GM23338 (cell line): ENCODE results near the gene DNAI2. TPM values are rescaled to one million over a fixed set of nuclear protein-coding genes. Genes with fewer than 3 reads are reported as not detected.

Source experiments
- CREB1 ChIP-seq: fragments of 250-450 bp; sonication (Bioruptor Pico); IDR thresholded peaks from 2 replicates; pipeline ENCODE4 v1.5.0; 2020; ENCODE audit warnings: low read depth, mild to moderate bottlenecking, moderate library complexity
- EZH2 ChIP-seq: fragments of 200-600 bp; sonication (generic); IDR thresholded peaks from one replicate; pipeline ENCODE4 v1.8.0; 2017; ENCODE audit warnings: antibody characterized with exemption, mild to moderate bottlenecking, low read depth; ENCODE audit not compliant: unreplicated experiment
- EZH2phosphoT487 ChIP-seq: fragments of 200-600 bp; sonication (generic); IDR thresholded peaks from one replicate; pipeline ENCODE4 v1.8.1; 2018; ENCODE audit warnings: antibody characterized with exemption; ENCODE audit not compliant: unreplicated experiment
- JUNB ChIP-seq: IDR thresholded peaks from one replicate; pipeline ENCODE4 v1.6.1; 2016; ENCODE audit warnings: antibody characterized with exemption; ENCODE audit not compliant: unreplicated experiment
- POLR2AphosphoS5 ChIP-seq: IDR thresholded peaks from 2 replicates; pipeline ENCODE4 v1.6.1; 2016; ENCODE audit warnings: antibody characterized with exemption, low read depth
- REST ChIP-seq: IDR thresholded peaks from one replicate; pipeline ENCODE4 v1.6.1; 2018; ENCODE audit warnings: antibody characterized with exemption; ENCODE audit not compliant: unreplicated experiment
- STAT1 ChIP-seq: IDR thresholded peaks from one replicate; pipeline ENCODE4 v1.6.1; 2016; ENCODE audit warnings: antibody characterized with exemption; ENCODE audit not compliant: unreplicated experiment
- ZNF114 ChIP-seq: fragments of 250-450 bp; sonication (Bioruptor Pico); IDR thresholded peaks from 2 replicates; pipeline ENCODE4 v1.5.0; 2020; ENCODE audit warnings: mild to moderate bottlenecking, moderate library complexity
- ZNF331 ChIP-seq: fragments of 250-450 bp; sonication (Bioruptor Pico); IDR thresholded peaks from 2 replicates; pipeline ENCODE4 v1.5.0; 2020; ENCODE audit warnings: low read depth, mild to moderate bottlenecking, moderate library complexity
- ZNF462 ChIP-seq: fragments of 250-450 bp; sonication (Bioruptor Pico); IDR thresholded peaks from 2 replicates; pipeline ENCODE4 v1.5.0; 2020; ENCODE audit warnings: mild to moderate bottlenecking, moderate library complexity
- polyA plus RNA-seq: library from polyadenylated mRNA; unstranded; fragments of >200 nt; fragmentation: Nextera tagmentation; extraction: Ambion mirVana; gene quantifications from 2 replicates; pipeline ENCODE4 v1.2.1, GENCODE V29; 2016
- total RNA-seq: library from RNA; depleted of rRNA; stranded (reverse); fragments of >200 nt; shearing (Covaris generic); gene quantifications from 2 replicates; pipeline ENCODE4 v1.2.3, GENCODE V29; 2014

DNAI2 gene
- total and polyA plus RNA-seq, 2 experiments from 2014 or later, result 0.21 TPM; not detected in 1

DNA sequence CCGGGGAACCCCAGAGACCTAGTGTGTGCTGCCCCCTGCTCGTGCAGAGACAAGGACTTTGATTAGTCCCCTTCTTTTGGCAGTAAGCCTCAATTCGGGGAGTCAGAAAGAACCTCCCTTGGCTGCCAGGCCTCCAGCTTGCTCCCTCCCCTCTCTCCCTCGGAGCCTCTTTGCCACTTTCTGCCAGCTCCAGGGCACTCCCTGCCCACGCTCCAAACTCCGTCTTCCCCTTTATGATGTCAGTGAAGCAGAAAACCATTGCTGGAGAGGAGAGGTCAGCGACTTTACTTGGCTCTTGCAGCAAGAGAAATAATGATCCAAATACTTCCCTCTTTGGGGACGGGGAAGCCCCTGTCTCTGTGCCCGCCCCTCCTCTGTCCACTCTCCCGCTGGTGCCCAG, 32.6 kb upstream of the DNAI2 start (continued):
- no peak for TF ChIP-seq ZNF462 (CRISPR knock-in tag)
- TF ChIP-seq POLR2AphosphoS5, result no peak
- TF ChIP-seq ZNF114 (CRISPR knock-in tag), result no peak
- no peak for TF ChIP-seq ZNF331
- TF ChIP-seq EZH2phosphoT487, result no peak
- TF ChIP-seq EZH2, result no peak
- TF ChIP-seq JUNB, result no peak
- TF ChIP-seq STAT1, result no peak
- no peak for TF ChIP-seq CREB1 (CRISPR knock-in tag)
- no peak for TF ChIP-seq REST
